Adipocyte (in vitro differentiated cells): ENCODE measurements around the gene IPO5.
"Not testable (repeated sequence)": the region's sequence is repeated elsewhere in the genome, so short reads cannot be mapped to it uniquely, and the experiment has no call there.

Source experiments
- DNase-seq: peaks from one replicate; pipeline ENCODE4 v3.0.0-alpha.2; 2015; ENCODE audit warnings: low read depth
- H3K27me3 ChIP-seq: replicated peaks from 2 replicates; pipeline ENCODE4 v1.7.0; 2013; ENCODE audit warnings: mild to moderate bottlenecking, low read length, moderate library complexity; ENCODE audit not compliant: control insufficient read depth, insufficient read depth
- H3K36me3 ChIP-seq: 2 replicates; pipeline ENCODE4 v1.7.0; 2013; ENCODE audit warnings: low read length, mild to moderate bottlenecking, moderate library complexity; ENCODE audit not compliant: control insufficient read depth, insufficient read depth, severe bottlenecking
- H3K4me1 ChIP-seq: 2 replicates; pipeline ENCODE4 v1.7.0; 2013; ENCODE audit warnings: mild to moderate bottlenecking, low read length, moderate library complexity; ENCODE audit not compliant: control insufficient read depth, insufficient read depth
- H3K4me3 ChIP-seq: 2 replicates; pipeline ENCODE4 v1.7.0; 2013; ENCODE audit warnings: mild to moderate bottlenecking, low read length, moderate library complexity
- H3K9ac ChIP-seq: 2 replicates; pipeline ENCODE4 v1.7.0; 2013; ENCODE audit warnings: mild to moderate bottlenecking, low read length, moderate library complexity
- H3K9me3 ChIP-seq: 2 replicates; pipeline ENCODE4 v1.7.0; 2013; ENCODE audit warnings: mild to moderate bottlenecking, low read length, moderate library complexity; ENCODE audit not compliant: control insufficient read depth

Gene IPO5

DNA sequence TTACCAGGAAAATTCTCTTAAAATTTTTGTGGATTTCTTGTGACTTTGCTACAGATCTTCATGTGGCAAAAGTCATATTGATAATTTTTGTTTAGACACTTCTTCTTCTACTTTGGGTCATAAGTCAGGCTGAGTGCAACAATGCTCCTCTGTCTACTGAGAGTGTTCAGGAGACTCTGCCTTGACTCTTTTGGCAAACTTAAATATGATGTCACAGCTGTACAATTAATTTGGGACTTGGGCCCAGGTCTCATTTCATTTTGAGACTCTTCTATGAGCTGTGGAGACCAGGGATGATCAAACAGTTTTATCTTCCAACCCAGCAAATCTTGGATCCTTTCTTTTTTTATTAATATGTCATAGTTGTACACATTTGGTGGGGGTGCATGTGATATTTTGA lies 19.7 kb upstream of the IPO5 start:
- H3K27me3 ChIP-seq = no peaks in the 10 kb centered on the region
- H3K4me3 ChIP-seq = no peak overlapping the region
- no peak for DNase-seq
- H3K9ac ChIP-seq = no peak overlapping the region
- H3K9me3 ChIP-seq = no peaks in the 10 kb centered on the region
- H3K36me3 ChIP-seq = no peaks in the 10 kb centered on the region
- peaks cover 9% of the 10 kb centered on the region for H3K4me1 ChIP-seq

DNA sequence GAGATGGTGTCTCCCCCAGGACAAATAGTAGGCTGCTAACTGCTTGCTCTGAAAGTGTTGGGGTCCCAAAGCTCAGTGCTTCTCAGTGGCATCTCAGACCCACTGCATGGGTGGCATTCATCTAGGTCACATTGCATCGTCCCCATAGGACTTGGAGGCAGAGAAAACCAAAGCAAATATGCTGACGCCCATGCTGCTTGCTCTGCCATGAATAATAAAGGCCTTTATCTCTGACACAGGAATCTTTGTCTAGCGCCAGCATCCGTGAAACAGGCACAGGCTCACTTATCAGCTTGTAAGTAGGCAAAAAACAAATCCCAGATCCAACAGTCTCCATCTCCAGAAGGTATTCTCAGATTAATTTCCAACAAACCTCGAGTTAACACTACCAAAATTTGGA lies 18.9 kb upstream of the IPO5 start:
- DNase-seq = no peak
- Histone ChIP-seq H3K4me1 (peaks cover 11% of the 10 kb centered on the region), H3K4me3 (no peak overlapping the region), H3K9ac (no peak overlapping the region), H3K36me3 (no peaks in the 10 kb centered on the region), H3K27me3 (no peaks in the 10 kb centered on the region), H3K9me3 (no peaks in the 10 kb centered on the region)

DNA sequence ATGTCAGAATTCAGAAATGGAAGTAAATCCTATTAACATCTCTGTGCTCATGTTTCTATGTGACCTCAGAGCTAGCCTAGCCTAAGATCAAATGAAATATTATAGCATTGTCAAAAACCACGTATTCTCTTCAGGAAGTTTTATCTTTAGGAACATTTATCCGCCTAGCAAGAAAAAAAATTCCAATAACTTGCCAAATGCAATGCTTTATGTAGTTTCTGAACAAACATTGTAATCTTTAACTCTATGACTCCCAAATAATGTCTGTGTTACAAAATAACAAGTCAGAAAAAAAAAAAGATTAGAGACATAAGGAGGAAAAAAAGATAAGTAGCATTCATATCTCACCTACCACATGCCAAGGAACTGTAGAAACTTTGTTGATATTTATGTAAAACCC lies 18.4 kb upstream of the IPO5 start:
- no peak overlapping the region for H3K4me3 ChIP-seq
- no peaks in the 10 kb centered on the region for H3K9me3 ChIP-seq
- H3K36me3 ChIP-seq = no peaks in the 10 kb centered on the region
- no peak for DNase-seq
- no peak overlapping the region for H3K9ac ChIP-seq
- peaks cover 6% of the 10 kb centered on the region for H3K4me1 ChIP-seq
- H3K27me3 ChIP-seq = no peaks in the 10 kb centered on the region

DNA sequence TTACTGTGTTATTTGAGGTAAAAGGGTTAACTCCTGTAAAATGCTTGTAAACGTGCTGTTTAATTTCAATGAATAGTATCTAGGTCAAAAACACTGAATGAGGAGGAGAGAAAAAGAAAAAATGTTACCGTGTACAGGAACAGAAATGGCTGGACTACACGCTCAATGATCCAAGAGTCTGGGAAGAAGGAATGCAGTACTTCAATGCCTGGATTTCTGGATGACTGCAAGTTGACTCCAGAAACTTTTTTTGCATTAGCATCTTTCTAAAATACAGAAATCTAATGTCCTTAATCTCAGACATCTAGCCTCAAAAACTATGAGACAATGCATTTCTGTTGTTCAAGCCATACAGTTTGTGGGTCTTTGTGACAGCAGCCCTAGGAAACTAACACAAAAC lies 17.4 kb upstream of the IPO5 start:
- no peak overlapping the region for H3K4me3 ChIP-seq
- no peak for DNase-seq
- H3K9me3 ChIP-seq = no peaks in the 10 kb centered on the region
- H3K36me3 ChIP-seq = no peaks in the 10 kb centered on the region
- no peak overlapping the region for H3K9ac ChIP-seq
- H3K27me3 ChIP-seq = no peaks in the 10 kb centered on the region
- peaks cover 2% of the 10 kb centered on the region for H3K4me1 ChIP-seq

DNA sequence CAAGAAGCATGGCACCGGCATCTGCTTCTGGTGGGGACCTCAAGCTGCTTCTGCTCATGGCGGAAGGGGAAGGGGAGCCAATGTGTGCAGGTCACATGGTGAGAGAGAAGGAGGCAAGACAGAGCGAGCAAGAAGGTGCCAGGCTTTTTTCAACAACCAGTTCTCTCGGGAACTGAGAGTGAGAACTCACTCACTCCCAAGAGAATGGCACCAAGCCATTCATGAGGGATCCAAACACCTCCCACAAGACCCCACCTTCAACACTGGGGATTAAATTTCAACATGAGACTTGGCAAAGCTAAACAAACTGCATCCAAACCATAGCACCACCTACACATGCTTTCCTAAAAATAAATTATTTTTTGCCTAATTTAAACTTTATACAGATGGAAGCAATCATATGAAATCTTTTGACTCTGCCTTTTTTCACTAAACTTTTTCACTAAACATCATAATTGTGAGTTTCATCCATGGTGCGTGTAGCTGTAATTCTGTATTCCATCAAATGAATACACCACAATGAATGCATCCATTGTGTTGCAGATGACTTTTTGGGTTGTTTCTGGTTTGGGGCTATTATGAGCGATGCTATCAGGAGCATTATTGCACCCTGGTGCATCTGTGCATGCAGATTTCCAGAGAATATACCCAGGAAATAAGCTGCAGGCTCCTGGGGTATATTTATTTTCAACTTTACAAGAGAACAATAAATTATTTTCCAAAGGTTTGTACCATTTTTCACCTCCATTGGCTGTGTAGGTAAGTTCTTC lies 14.6 kb upstream of the IPO5 start:
- Histone ChIP-seq H3K27me3 (no peaks in the 10 kb centered on the region), H3K4me3 (no peak overlapping the region), H3K9me3 (no peaks in the 10 kb centered on the region), H3K9ac (no peak overlapping the region), H3K36me3 (no peaks in the 10 kb centered on the region), H3K4me1 (peaks cover 2% of the 10 kb centered on the region)
- no peak for DNase-seq

DNA sequence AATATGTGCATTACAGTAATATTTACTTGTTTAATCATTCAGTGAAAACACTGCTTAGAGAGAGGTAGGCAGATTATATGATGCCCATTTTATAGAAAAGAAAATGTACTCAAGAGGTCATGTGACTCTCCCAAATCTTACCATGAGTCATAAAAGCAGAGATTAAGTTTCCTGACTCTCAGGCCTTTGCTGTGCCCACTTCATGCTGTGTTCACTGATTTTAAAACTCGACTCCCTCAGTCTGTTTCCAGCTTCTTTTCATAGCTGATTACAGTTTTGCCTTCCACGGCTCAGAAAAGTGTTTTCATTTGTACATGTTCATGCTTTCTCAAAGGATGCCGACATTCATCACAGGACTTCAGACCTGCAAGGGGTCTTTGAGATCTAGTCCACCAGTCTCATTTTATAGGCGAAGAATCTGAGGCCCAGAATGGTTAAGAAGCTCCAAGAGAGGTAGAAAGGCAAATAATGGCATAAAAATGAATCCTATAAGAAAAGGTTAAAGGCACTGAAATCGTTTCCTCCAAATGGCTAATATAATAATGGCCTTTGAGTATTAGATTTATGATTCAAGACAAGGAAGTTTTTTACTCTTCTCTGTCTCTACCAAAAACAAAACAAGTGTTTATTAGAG lies 9.0 kb upstream of the IPO5 start:
- no peak overlapping the region for H3K4me3 ChIP-seq
- H3K9ac ChIP-seq = peak overlapping the region; percentile 18
- H3K9me3 ChIP-seq = peaks cover 4% of the 10 kb centered on the region
- DNase-seq = peak; percentile 68
- H3K27me3 ChIP-seq = no peaks in the 10 kb centered on the region
- H3K36me3 ChIP-seq = no peaks in the 10 kb centered on the region
- H3K4me1 ChIP-seq = peaks cover 36% of the 10 kb centered on the region

DNA sequence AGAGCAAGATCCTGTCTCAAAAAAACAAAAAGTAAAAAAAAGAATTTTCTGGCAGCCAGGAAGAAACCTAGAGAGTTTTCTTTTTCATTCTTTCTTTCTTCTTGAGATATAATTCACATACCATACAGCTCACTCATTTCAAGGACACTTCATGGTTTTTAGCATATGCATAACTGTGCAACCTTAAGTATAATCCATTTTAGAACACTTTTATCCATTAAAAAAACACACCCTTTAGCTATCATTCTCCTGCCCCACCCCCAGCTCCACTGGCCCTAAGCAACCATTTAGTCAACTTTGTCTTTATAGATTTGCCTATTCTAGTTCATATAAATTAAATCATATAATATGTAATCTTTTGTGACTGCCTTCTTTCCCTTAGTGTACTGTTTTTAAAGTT lies 8.1 kb upstream of the IPO5 start:
- H3K36me3 ChIP-seq = no peaks in the 10 kb centered on the region
- peaks cover 36% of the 10 kb centered on the region for H3K4me1 ChIP-seq
- no peaks in the 10 kb centered on the region for H3K27me3 ChIP-seq
- no peak overlapping the region for H3K9ac ChIP-seq
- no peak overlapping the region for H3K4me3 ChIP-seq
- peak; percentile 52 for DNase-seq
- H3K9me3 ChIP-seq = peaks cover 4% of the 10 kb centered on the region

DNA sequence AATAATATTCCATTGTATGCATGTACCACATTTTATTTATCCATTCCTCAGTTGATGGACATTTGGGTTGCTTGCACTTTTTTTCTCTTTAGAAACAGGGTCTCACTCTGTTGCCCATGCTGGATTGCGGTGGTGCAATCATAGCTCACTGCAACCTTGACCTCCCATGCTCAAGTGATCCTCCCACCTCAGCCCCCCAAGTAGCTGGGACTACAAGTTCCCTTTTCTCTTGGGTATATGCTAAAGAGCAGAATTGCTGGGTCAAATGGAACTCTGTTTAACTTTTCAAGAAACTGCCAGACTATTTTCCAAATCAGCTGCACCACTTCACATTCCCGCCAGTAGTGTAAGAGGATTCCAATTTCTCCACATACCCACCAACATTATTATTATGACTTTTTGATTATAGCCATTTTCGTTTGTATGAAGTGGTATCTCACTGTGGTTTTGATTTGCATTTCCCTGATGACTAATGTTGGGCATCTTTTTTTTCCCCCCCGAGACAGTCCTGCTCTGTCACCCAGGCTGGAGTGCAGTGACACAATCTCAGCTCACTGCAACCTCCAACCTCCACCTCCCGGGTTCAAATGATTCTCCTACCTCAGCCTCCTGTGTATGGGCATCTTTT lies 7.6 kb upstream of the IPO5 start:
- no peak overlapping the region for H3K9ac ChIP-seq
- H3K36me3 ChIP-seq = no peaks in the 10 kb centered on the region
- DNase-seq = no peak
- H3K4me3 ChIP-seq = no peak overlapping the region
- peaks cover 4% of the 10 kb centered on the region for H3K9me3 ChIP-seq
- H3K4me1 ChIP-seq = peaks cover 36% of the 10 kb centered on the region
- H3K27me3 ChIP-seq = no peaks in the 10 kb centered on the region

DNA sequence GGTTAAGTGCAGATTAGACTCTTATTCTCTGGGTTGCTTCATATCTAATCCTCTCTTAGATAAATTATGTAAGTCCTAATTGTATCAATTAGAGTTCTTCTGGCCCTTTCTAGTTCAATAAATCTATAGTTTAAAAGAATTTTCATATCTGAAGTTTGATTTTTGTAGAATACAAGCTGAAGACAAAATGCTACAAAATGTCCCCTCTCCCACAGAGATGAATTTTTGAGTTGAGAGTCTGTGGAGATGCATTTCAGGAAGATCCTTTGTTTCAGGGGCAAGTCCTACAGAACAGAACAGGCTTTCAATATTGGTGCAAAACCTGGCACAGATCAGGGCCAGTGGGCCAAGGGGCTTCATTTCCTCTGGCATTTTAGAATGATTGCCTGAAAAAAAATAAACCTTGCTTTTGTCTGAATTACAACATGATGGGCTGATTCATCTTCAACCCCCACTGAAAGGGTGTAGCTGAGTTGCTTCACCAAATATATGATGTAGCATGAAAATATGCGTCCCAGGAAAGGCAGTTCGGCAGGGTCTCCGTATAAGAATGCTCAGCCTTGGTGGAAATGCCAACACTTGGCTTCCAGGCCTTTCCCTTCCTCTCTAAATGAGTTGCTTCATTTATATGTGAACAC lies 6.4 kb upstream of the IPO5 start:
- H3K4me3 ChIP-seq = peak overlapping the region; percentile 37
- no peaks in the 10 kb centered on the region for H3K27me3 ChIP-seq
- H3K4me1 ChIP-seq = peaks cover 36% of the 10 kb centered on the region
- DNase-seq = peak; percentile 91
- H3K9ac ChIP-seq = peak overlapping the region; percentile 61
- H3K36me3 ChIP-seq = no peaks in the 10 kb centered on the region
- H3K9me3 ChIP-seq = peaks cover 4% of the 10 kb centered on the region

DNA sequence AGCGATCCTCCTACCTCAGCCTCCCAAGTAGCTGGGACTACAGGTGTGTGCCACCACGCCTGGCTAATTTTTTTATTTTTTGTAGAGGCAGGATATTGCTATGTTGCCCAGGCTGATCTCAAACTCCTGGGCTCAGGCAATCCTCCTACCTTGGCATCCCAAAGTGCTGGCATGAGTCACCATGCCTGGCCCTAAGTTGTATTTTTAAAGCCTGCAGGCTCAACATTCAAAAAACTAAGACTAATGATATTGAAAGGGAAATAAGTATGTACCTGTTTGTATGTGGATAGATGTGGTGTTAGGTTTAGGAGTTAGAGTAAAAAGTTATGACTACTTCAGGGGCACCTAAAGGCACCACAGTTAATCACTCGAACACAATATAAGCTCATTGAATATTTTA lies 5.4 kb upstream of the IPO5 start:
- H3K36me3 ChIP-seq = no peaks in the 10 kb centered on the region
- H3K4me1 ChIP-seq = peaks cover 36% of the 10 kb centered on the region
- H3K4me3 ChIP-seq = no peak overlapping the region
- no peaks in the 10 kb centered on the region for H3K27me3 ChIP-seq
- H3K9ac ChIP-seq = peak overlapping the region; percentile 49
- H3K9me3 ChIP-seq = peaks cover 4% of the 10 kb centered on the region
- peak; percentile 27 for DNase-seq

DNA sequence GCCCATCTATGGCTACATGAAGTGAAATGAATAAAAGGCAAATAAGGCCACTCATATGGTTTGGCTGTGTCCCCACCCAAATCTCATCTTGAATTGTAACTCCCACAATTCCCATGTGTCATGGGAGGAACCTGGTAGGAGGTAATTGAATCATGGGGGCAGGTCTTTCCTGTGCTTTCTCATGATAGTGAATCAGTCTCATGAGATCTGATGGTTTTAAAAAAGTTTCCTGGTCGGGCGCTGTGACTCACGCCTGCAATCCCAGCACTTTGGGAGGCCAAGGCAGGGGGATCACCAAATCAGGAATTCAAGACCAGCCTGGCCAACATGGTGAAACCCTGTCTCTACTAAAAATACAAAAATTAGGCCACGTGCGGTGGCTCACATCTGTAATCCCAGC lies 4.2 kb upstream of the IPO5 start:
- not testable (repeated sequence) for H3K9ac ChIP-seq, H3K36me3 ChIP-seq, H3K4me3 ChIP-seq, H3K27me3 ChIP-seq, H3K9me3 ChIP-seq, DNase-seq
- peaks cover 35% of the 10 kb centered on the region for H3K4me1 ChIP-seq
